Thyroid gland (tissue), 4 donors: Measurements from ENCODE around the gene ZNF280B.

Experiments used
- CTCF ChIP-seq, 6 experiments: fragments of 200-600 bp in 3 of 6; fragments of 450-650 bp in 3 of 6; sonication (generic) in 3 of 6; IDR thresholded peaks; one replicate each; pipeline ENCODE4 v1.5.1; 2016 to 2019; ENCODE audit warnings: antibody characterized with exemption in 6 of 6, mild to moderate bottlenecking in 2 of 6, inconsistent platforms in 1 of 6, moderate library complexity in 1 of 6
- POLR2A ChIP-seq, 2 donors: fragments of 450-650 bp; IDR thresholded peaks; one replicate each; pipeline ENCODE4 v1.6.1; 2017; ENCODE audit warnings: antibody characterized with exemption in 2 of 2, mild to moderate bottlenecking in 2 of 2, moderate library complexity in 1 of 2

- no peak for TF ChIP-seq CTCF (IDR thresholded peaks at IDR 0.05)
- TF ChIP-seq POLR2A (IDR thresholded peaks at IDR 0.05): no peak
Observed at GRCh38 chr22:22485524-22485923, 23.0 kb downstream of the ZNF280B start.
